Liver (tissue), 9 donors: ENCODE results near the gene AKAP13. TPM values are rescaled to one million over a fixed set of nuclear protein-coding genes. Genes with fewer than 3 reads are reported as not detected.

Source experiments
- DNase-seq: peaks from one replicate; pipeline ENCODE4 v3.0.0-alpha.2; 2017; ENCODE audit warnings: low spot score
- H3K27ac ChIP-seq, 2 donors: one replicate each; pipeline ENCODE4 v1.7.0; 2013; ENCODE audit warnings: inconsistent platforms in 2 of 2, low read length in 2 of 2, control low read depth in 1 of 2, low read depth in 1 of 2, mild to moderate bottlenecking in 1 of 2
- H3K27me3 ChIP-seq, 4 donors: one replicate each; pipeline versions ENCODE4 v1.6.1 to v1.7.0; 2013; ENCODE audit warnings: low read length in 3 of 4, inconsistent platforms in 1 of 4, mild to moderate bottlenecking in 1 of 4, moderate library complexity in 1 of 4; ENCODE audit not compliant: control insufficient read depth in 4 of 4, insufficient read depth in 4 of 4
- H3K36me3 ChIP-seq, 4 donors: one replicate each; pipeline versions ENCODE4 v1.6.1 to v1.7.0; 2013; ENCODE audit warnings: low read length in 3 of 4, mild to moderate bottlenecking in 3 of 4, low read depth in 1 of 4, moderate library complexity in 1 of 4; ENCODE audit not compliant: control insufficient read depth in 4 of 4, insufficient read depth in 3 of 4
- H3K4me1 ChIP-seq, 4 donors: one replicate each; pipeline versions ENCODE4 v1.6.1 to v1.7.0; 2013; ENCODE audit warnings: low read length in 3 of 4, mild to moderate bottlenecking in 3 of 4, moderate library complexity in 1 of 4; ENCODE audit not compliant: control insufficient read depth in 4 of 4, insufficient read depth in 4 of 4
- H3K4me3 ChIP-seq, 3 donors: one replicate each; pipeline versions ENCODE4 v1.6.1 to v1.7.0; 2013; ENCODE audit warnings: low read length in 3 of 3, control low read depth in 1 of 3, low read depth in 1 of 3, mild to moderate bottlenecking in 1 of 3
- H3K9ac ChIP-seq, 2 donors: one replicate each; pipeline ENCODE4 v1.7.0; 2013; ENCODE audit warnings: low read length in 2 of 2, mild to moderate bottlenecking in 2 of 2, moderate library complexity in 2 of 2, control low read depth in 1 of 2, low read depth in 1 of 2
- H3K9me3 ChIP-seq, 4 donors: one replicate each; pipeline versions ENCODE4 v1.6.1 to v1.7.0; 2013; ENCODE audit warnings: low read length in 3 of 4; ENCODE audit not compliant: control insufficient read depth in 4 of 4
- ATF3 ChIP-seq: IDR thresholded peaks from 2 replicates; pipeline ENCODE4 v1.6.1; 2016; ENCODE audit warnings: antibody characterized with exemption
- CTCF ChIP-seq: fragments of 150-350 bp; IDR thresholded peaks from 2 replicates; pipeline ENCODE4 v1.5.1; 2017; ENCODE audit warnings: improper control_type of control experiment, low read depth, low read length; ENCODE audit not compliant: missing input control
- EGR1 ChIP-seq, 2 donors: IDR thresholded peaks; 2 replicates each; pipeline ENCODE4 v1.6.1; 2016 to 2018; ENCODE audit warnings: antibody characterized with exemption in 2 of 2, low read depth in 2 of 2
- FOXA1 ChIP-seq: IDR thresholded peaks from 2 replicates; pipeline ENCODE4 v1.6.1; 2016; ENCODE audit warnings: antibody characterized with exemption
- FOXA2 ChIP-seq: IDR thresholded peaks from 2 replicates; pipeline ENCODE4 v1.6.1; 2016; ENCODE audit warnings: antibody characterized with exemption
- GABPA ChIP-seq, 2 donors: IDR thresholded peaks in 1 of 2; conservative IDR thresholded peaks in 1 of 2; 2 replicates each; pipeline ENCODE4 v1.6.1; 2016; ENCODE audit warnings: antibody characterized with exemption in 2 of 2, mild to moderate bottlenecking in 1 of 2, moderate library complexity in 1 of 2
- HNF4A ChIP-seq, 2 donors: conservative IDR thresholded peaks; 2 replicates each; pipeline ENCODE4 v1.6.1; 2016; ENCODE audit warnings: antibody characterized with exemption in 2 of 2, mild to moderate bottlenecking in 2 of 2
- HNF4G ChIP-seq: IDR thresholded peaks from 2 replicates; pipeline ENCODE4 v1.6.1; 2016; ENCODE audit warnings: antibody characterized with exemption
- JUND ChIP-seq, 2 donors: IDR thresholded peaks; 2 replicates each; pipeline ENCODE4 v1.6.1; 2016; ENCODE audit warnings: antibody characterized with exemption in 2 of 2
- MAX ChIP-seq: IDR thresholded peaks from 2 replicates; pipeline ENCODE4 v1.6.1; 2016; ENCODE audit warnings: antibody characterized with exemption
- NR2F2 ChIP-seq: IDR thresholded peaks from 2 replicates; pipeline ENCODE4 v1.6.1; 2016; ENCODE audit warnings: antibody characterized with exemption
- RAD21 ChIP-seq, 2 donors: IDR thresholded peaks; 2 replicates each; pipeline ENCODE4 v1.6.1; 2016; ENCODE audit warnings: antibody characterized with exemption in 2 of 2, mild to moderate bottlenecking in 2 of 2
- REST ChIP-seq: IDR thresholded peaks from 2 replicates; pipeline ENCODE4 v1.6.1; 2016; ENCODE audit warnings: antibody characterized with exemption, mild to moderate bottlenecking
- RXRA ChIP-seq, 2 donors: IDR thresholded peaks; 2 replicates each; pipeline ENCODE4 v1.6.1; 2017 to 2018; ENCODE audit warnings: antibody characterized with exemption in 2 of 2, mild to moderate bottlenecking in 1 of 2
- SP1 ChIP-seq: IDR thresholded peaks from 2 replicates; pipeline ENCODE4 v1.6.1; 2018; ENCODE audit warnings: antibody characterized with exemption, mild to moderate bottlenecking
- TAF1 ChIP-seq: conservative IDR thresholded peaks from 2 replicates; pipeline ENCODE4 v1.6.1; 2016; ENCODE audit warnings: antibody characterized with exemption, mild to moderate bottlenecking
- YY1 ChIP-seq: IDR thresholded peaks from 2 replicates; pipeline ENCODE4 v1.6.1; 2016; ENCODE audit warnings: antibody characterized with exemption, mild to moderate bottlenecking
- ZBTB33 ChIP-seq: IDR thresholded peaks from 2 replicates; pipeline ENCODE4 v1.6.1; 2016; ENCODE audit warnings: antibody characterized with exemption
- WGBS: extraction: QIAGEN DNeasy Blood & Tissue Kit; methylation state at CpG from one replicate; pipeline ENCODE4 v1.1.7; 2013; 5-methylcytosine and 5-hydroxymethylcytosine counted together
- polyA plus RNA-seq, 2 donors: library from polyadenylated mRNA; stranded (reverse) in 1 of 2; unstranded in 1 of 2; fragments of 200-250 nt in 1 of 2; fragments of >200 nt in 1 of 2; fragmentation: Nextera tagmentation in 1 of 2; extraction: Ambion mirVana in 1 of 2; gene quantifications; one replicate each; pipeline versions ENCODE4 v1.2.1 to v1.2.3, GENCODE V29; 2013 to 2015
- total RNA-seq, 2 donors: library from RNA; depleted of rRNA; stranded (reverse); fragments of >200 nt; gene quantifications; one replicate each; pipeline ENCODE4 v1.2.3, GENCODE V29; 2014
- donor health status: healthy.
- donor health status: healthy.
- donor health status: healthy.
- donor health status: healthy.
- donor health status: healthy.

AKAP13 gene
- total and polyA plus RNA-seq, 4 donors, result 18.6 to 92.3 (median 37.4) TPM

- no peak overlapping the region for H3K27ac ChIP-seq
- WGBS, result 81% methylated on average over 1 of the region's 1 CpG
- no peak for DNase-seq
Observed at GRCh38 chr15:85541744-85542143, 161.3 kb downstream of the AKAP13 start.

GRCh38 chr15:85542488-85542887 is 162.1 kb downstream of the AKAP13 start:
- Histone ChIP-seq H3K9me3 (no peaks in the 10 kb centered on the region), H3K27ac (no peak overlapping the region), H3K36me3 (peaks cover 0 to 3% (median 0%) of the 10 kb centered on the region in 4 donors), H3K4me3 (no peak overlapping the region), H3K4me1 (no peaks in the 10 kb centered on the region), H3K27me3 (no peaks in the 10 kb centered on the region), H3K9ac (no peak overlapping the region)
- TF ChIP-seq GABPA (IDR thresholded peaks at IDR 0.05 in 1 of 2, conservative IDR thresholded peaks at IDR 0.05 in 1 of 2), result no peak
- DNase-seq, result no peak
- 89% methylated on average over 3 of the region's 3 CpGs for WGBS

More at GRCh38 chr15:85541744-85542143, 161.3 kb downstream of the AKAP13 start:
- Histone ChIP-seq H3K4me3 (no peak overlapping the region), H3K27me3 (no peaks in the 10 kb centered on the region), H3K4me1 (no peaks in the 10 kb centered on the region), H3K36me3 (peaks cover 0 to 3% (median 0%) of the 10 kb centered on the region in 4 donors), H3K9me3 (no peaks in the 10 kb centered on the region), H3K9ac (no peak overlapping the region)
- TF ChIP-seq RXRA (IDR thresholded peaks at IDR 0.05) (no peak), FOXA1 (no peak), NR2F2 (no peak), FOXA2 (no peak), RAD21 (IDR thresholded peaks at IDR 0.05) (no peak)

- DNase-seq, result no peak
- Histone ChIP-seq H3K27me3 (no peaks in the 10 kb centered on the region), H3K27ac (no peak overlapping the region), H3K4me1 (no peaks in the 10 kb centered on the region), H3K4me3 (no peak overlapping the region), H3K9me3 (no peaks in the 10 kb centered on the region), H3K36me3 (peaks cover 0 to 3% (median 0%) of the 10 kb centered on the region in 4 donors), H3K9ac (no peak overlapping the region)
- TF ChIP-seq FOXA2 (no peak), MAX (no peak), TAF1 (no peak), CTCF (no peak), HNF4G (no peak), REST (no peak), YY1 (no peak), GABPA (IDR thresholded peaks at IDR 0.05 in 1 of 2, conservative IDR thresholded peaks at IDR 0.05 in 1 of 2) (no peak), ZBTB33 (no peak), RAD21 (IDR thresholded peaks at IDR 0.05) (no peak), HNF4A (conservative IDR thresholded peaks at IDR 0.05) (no peak), EGR1 (IDR thresholded peaks at IDR 0.05; ENCODE audit: low read depth in 2 of 2) (no peak), RXRA (IDR thresholded peaks at IDR 0.05) (no peak), NR2F2 (no peak), SP1 (no peak), FOXA1 (no peak), JUND (IDR thresholded peaks at IDR 0.05) (no peak), ATF3 (no peak)
- WGBS, result 63% methylated on average over 3 of the region's 3 CpGs
Observed at GRCh38 chr15:85542895-85543331, 162.5 kb downstream of the AKAP13 start.
